HuH-7.5 (cell line): Measurements from ENCODE around the gene PDZD8.
"Not testable (repeated sequence)": the region's sequence is repeated elsewhere in the genome, so short reads cannot be mapped to it uniquely, and the experiment has no call there.

Source experiments
- DNase-seq: peaks from one replicate; pipeline ENCODE4 v3.0.0; 2011; ENCODE audit warnings: low spot score

PDZD8 gene

DNA sequence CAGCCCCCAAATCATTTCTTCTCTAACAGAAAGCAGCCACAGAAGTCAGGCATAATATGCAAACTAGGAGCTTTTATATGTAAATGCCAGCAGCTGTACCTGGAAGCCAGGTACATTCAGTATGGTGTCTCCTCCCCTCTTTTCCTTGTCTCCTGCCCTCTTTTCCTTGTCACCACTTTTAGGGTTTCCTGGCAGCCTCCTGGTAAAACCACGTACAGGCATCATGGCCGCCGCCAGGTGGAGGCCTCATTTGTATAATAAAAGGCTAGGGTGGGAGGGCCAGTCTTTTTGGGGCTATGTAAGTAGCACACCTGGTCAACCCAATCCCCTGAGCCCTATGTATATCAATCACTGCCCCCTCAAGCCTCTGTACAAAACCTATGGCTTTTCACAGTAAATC, 28.7 kb downstream of the PDZD8 start:
- no peak for DNase-seq

DNA sequence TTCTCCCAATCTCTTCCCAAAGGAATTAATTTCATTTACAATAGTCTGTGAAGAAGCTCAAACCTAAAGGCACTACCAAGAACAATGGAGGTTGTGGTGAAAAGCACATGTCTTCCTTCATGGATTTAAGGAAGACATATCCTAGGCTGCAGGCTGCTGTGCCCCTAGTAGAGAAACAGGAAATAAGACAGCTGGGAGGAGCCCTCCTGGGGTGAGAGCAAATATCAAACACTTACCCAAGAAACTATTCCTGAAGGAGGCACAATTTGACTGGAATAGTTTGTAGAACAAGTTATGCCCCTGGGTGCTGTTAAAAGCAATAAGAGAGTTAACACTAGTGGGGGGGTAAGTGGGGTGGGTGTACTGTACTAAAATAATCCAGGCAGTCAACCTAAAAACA, 30.1 kb downstream of the PDZD8 start:
- no peak for DNase-seq

GRCh38 chr10:117342641-117343040, 32.6 kb downstream of the PDZD8 start:
- no peak for DNase-seq

- no peak for DNase-seq
These were observed 34.2 kb downstream of the PDZD8 start for GRCh38 chr10:117341061-117341460.

DNA sequence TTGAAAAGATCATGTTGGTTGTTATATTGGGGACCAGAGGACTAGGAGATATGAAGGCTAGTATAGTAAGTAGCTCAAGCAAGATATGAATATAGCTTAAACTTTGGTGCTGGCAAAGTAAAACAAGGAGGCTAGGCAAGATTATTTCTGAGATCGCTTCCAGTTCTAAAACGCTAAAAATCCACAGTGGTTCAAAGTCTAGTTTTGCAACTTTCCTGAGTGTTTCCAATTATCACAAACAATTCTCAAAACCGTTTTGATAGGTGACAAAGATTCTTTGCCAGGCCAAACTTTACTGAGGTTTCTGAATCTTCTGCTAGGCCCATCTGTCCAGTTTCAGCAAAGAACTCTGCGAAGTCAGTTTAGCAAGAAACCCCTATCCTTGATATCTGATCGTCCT, 35.3 kb downstream of the PDZD8 start:
- DNase-seq = no peak

GRCh38 chr10:117339578-117339977, 35.7 kb downstream of the PDZD8 start:
- no peak for DNase-seq

DNA sequence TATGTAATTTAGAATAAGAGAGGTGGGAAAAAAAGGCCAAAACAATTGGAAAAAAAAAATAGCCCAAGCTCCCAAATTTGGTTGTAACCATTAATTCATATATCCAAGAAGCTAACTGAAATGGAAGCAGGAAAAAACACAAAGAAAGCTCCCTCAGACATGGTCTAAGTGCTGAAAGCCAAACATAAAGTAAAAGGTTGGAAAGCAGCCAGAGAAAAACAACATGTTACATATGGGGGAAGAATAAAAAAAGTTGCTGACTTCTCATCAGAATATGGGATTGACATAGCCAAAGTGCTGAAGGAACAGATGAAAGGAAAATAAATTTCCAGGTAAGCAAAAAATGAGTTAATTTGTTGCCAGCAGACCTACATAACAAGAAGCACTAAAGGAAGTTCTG, 40.3 kb downstream of the PDZD8 start:
- DNase-seq = no peak

DNA sequence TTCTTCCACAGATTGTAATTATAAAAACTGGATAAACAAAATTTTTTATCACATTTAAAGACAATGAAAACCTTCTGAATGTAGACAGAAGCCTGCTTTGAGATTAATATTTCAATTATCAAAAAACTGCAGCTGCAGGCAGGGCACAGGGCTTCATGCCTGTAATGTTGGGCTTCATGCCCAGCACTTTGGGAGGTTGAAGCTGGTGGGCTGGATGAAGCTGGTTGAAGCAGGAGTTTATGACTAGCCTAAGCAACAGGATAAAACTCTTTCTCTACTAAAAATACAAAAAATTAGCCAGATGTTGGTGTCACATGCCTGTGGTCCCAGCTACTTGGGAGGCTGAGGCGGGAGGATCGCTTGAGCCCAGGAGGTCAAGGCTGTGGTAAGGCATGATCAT, 41.2 kb downstream of the PDZD8 start:
- DNase-seq = no peak

DNA sequence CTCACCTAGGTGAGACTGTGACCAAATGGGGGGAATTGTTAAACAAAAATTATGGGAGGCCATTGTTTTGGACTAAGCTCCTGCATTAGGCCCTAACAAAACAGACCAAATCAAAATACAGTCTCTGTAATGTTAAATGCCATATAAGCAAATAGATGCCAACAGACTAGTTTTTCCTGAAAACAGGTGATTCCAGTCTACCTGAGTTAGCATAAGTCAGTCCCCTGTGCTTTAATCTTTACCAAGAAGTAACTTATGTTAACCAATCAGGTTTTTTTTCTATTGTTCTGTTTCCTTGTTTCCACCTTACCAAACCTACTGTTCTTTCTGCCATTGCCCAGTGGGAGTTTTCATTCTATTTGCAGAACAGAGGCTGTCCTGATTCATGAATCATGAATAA, 48.0 kb downstream of the PDZD8 start:
- DNase-seq = no peak

DNA sequence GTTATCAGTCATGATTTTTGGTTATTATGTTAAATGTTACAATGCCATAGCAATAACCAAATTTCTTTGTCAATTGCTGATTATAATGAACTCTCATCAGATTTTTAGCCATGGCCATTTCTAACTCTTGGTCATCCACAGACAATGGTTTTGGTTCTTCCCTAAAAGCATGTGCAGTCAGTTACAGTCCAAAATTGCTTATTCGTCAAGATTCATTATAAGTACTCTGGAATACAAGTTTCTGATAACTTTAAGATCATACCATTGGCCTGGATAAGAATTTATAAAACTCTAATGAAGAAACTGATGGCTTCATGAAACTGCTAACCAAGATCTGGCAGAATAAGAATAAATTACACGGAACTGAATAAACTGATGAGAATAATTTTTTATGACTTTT, 50.9 kb downstream of the PDZD8 start:
- DNase-seq = no peak

DNA sequence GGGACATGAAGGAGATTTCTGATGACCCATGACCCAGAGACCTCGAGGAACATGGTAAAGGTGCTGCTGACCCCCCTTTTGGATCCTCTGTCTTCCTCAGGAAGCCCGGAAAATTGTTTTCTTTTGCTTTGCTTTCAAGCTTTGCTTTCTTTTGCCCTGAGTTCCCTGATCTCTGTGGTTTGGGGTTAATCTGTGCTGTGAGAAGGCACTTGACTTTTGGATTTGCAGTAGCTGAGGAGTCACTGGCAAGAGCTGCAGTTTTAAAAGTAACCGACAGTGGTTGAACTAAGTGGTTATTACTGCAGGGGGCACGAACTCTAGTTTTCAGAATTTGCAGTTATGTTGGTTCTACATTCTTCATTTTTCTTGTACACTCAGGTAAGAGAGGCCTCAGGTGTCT, 53.0 kb downstream of the PDZD8 start:
- DNase-seq = no peak

DNA sequence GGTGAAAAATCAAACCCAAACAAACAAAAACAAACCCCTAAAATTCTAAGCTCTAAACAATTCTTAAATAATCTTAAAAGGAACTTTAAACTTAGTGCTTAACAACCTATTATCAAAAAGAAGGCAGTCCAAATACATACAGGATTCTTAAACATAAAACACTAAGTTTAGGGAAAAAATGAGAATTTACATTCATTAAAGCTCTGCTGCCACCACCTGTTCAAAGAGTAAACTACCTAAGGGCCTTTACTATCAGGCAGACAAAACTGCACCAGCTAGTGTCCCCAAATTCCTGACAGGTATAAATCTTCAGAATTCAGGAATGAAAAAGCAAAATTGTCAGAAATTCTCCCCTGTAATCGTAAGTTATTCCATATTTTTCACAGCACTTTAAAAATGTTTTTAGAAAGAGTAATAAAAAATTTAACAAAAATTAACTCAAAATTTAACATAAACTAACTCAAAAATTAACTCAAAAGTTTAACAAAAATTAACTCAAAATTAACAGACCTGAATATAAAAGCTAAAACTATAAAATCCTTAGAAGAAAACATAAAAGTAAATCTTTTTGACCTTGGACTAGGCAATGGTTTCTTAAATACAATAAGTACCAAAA, 55.1 kb downstream of the PDZD8 start:
- no peak for DNase-seq

DNA sequence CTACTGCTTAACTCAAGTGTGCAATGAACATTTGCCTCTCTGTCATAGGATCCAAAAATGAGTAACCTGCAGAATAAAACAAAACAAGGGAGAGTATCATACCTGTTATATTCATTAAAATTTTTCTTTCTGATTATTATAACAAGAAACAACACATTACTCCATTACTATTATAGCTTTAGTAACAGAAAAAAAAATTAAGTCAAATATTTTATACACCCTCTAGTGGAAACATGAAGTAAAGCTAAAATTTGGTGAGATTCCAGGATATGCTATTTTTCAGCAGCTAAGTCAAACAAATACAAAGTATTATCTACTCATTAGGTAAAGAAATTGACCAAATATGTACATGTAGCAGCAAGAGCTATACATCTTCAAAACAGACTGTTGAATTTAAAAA, 56.3 kb downstream of the PDZD8 start:
- DNase-seq = no peak

DNA sequence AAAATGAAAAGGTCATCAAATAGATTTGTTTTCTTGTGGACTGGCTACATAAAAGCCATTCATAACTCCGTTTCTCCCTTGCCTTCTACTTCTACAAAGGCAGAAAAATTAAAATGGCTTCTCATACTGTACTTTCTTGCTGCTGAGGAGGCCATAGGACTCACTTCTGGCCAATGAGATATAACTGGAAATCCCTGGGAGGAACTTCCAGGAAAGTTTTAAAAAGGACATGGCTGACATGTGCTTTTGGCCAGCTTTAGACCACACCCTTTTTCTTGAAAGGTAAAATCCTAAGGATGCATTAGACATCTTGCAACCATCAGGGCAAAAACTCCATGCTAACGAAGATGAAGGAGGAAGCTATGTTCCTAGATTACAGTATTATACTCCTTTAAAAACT, 58.5 kb downstream of the PDZD8 start:
- no peak for DNase-seq

GRCh38 chr10:117313641-117314040, 61.6 kb downstream of the PDZD8 start:
- DNase-seq = no peak

DNA sequence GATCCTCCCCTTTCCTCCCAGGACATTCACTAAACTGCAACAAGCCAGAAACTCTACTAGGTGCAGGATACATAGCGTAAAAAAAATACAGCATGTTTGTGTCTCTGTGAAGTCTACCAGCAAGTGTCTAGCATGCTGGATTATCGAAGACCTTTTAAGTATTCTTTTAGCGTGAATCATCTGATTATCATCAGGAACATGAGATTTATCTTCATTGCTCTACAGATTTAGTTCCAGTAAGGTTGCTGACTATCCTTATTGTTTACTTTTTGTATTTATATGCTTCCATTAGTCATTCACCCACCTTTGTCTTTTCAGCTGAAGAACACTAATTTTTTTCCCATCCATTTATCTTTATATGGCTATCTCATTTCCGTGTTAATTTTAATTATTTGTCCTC, 62.8 kb downstream of the PDZD8 start:
- DNase-seq = no peak

GRCh38 chr10:117311261-117311660, 64.0 kb downstream of the PDZD8 start:
- no peak for DNase-seq

- DNase-seq = no peak
These were observed 68.6 kb downstream of the PDZD8 start for GRCh38 chr10:117306674-117307073.

DNA sequence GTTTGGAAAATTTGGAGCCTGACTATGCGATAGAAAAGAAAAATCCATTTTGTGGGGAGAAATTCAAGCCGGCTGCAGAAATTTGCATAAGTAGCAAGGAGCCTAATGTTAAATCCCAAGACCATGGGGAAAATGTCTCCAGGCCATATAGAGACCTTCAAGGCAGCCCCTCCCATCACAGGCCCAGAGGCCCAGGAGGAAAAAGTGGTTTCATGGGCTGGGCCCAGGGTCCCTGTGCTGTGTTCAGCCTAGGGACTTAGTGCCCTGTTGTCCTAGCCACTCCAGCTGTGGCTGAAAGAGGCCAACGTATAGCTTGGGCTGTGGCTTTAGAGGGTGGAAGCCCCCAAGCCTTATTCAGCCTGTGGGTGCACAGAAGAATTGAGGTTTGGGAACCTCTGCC, 71.8 kb downstream of the PDZD8 start:
- DNase-seq = not testable (repeated sequence)

DNA sequence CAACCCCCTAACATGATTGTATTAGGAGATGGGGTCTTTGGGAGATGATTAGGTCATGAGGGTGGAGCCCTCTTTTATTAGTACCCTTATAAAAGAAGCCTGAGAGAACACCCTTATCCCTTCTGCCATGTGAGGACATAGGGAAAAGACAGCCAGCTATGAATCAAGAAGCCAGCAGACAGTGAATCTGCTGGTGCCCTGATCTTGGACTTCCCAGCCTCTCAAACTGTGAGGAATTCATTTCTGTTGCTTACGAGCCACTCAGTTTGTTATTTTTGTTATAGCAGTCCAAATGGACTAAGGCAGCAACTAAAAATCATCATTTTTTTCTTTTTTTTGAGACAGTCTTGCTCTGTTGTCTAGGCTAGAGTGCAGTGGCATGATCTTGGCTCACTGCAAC, 74.6 kb downstream of the PDZD8 start:
- DNase-seq = no peak

DNA sequence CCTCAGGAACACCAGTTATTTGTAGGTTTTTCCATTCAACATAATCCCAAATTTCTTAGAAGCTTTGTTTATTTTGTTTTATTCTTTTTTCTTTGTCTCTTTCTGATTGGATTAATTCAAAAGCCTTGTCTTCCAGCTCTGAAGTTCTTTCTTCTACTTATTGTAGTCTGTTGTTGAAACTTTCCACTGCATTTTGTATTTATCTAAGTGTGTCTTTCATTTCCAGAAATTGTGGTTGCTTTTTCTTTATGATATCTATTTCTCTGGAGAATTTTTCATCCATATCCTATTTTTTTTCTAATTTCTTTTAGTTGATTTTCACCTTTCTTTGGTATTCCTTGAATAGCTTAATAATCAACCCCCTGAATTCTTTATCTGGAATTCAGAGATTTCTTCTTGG, 75.8 kb downstream of the PDZD8 start:
- DNase-seq = no peak

DNA sequence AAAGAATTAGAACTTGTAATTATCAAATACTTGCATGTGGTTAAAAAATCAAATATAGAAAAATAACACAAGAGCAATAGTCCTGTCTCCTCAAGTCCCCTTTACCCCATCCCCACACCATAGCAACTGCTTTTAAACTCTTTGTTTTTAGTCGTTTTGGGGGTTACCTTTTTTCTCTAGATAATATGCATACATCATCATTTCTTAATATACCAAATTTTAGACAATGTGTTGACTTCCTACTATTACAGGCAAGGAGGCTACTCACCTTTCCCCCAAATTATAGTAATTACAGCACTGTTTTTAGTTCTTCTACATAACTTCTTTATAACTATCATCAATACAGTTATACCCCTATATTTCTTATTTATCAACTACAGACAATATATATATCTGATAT, 77.0 kb downstream of the PDZD8 start:
- no peak for DNase-seq

DNA sequence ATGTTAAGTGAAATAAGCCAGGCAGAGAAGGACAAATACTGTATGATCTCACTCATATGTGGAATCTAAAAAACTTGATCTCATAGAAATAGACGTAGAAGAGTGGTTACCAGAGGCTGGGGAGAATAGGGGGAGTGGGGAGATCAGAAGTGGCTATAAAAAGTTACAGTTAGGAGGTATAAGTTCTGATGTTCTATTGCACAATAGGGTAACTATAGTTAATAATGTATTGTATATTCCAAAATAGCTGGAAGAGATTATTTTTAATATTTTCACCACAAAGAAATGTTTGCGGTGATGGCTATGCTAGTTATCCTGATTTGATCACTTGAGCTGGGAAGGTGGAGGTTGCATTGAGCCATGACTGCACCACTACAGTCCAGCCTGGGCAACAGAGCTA, 80.5 kb downstream of the PDZD8 start:
- DNase-seq = no peak

DNA sequence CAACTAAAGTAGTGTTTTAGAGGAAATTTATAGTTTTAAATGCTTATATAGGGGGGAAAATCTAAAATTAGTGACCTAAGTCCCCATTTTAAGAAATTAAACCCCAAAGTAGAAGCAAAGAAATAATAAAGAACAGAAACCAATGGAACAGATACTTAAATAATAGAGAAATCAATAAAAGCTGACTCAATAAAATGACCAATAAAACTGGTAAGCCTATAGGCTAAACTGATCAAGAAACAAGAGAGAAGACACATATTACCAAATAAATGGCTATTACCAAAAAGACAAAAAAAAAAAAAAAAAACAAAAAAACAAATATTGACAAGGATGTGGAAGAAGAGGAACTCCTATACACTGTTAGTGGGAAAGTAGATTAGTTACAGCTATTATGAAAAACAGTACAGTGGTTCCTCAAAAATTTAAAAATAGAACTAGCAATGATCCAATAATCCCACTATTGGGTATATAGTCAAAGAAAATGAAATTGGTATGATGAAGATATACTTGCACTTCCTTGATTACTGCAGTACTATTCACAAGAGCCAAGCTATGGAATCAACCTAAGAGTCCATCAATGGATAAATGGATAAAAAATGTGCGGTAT, 81.1 kb downstream of the PDZD8 start:
- DNase-seq = no peak
